Neural progenitor cell (in vitro differentiated cells): ENCODE results near the gene ITGA2B. TPM values are rescaled to one million over a fixed set of nuclear protein-coding genes. Genes with fewer than 3 reads are reported as not detected.
A peak's percentile ranks its signal among the peaks of the same experiment; 100 is the strongest.

Experiments
- DNase-seq: peaks from one replicate; pipeline ENCODE4 v3.0.0-alpha.2; 2016; ENCODE audit warnings: low spot score
- H2AFZ ChIP-seq: fragments of 200-600 bp; sonication (generic); replicated peaks from 2 replicates; pipeline ENCODE4 v1.6.1; 2016; ENCODE audit warnings: antibody characterized with exemption
- H3F3A ChIP-seq: fragments of 200-600 bp; sonication (generic); 2 replicates; pipeline ENCODE4 v1.6.1; 2016; ENCODE audit warnings: antibody characterized with exemption, low read depth
- H3K27ac ChIP-seq: fragments of 200-600 bp; sonication (generic); 2 replicates; pipeline ENCODE4 v1.5.1; 2016; ENCODE audit warnings: mild to moderate bottlenecking
- H3K27me3 ChIP-seq: fragments of 200-600 bp; sonication (generic); 2 replicates; pipeline ENCODE4 v1.6.1; 2016; ENCODE audit warnings: mild to moderate bottlenecking, moderate library complexity
- H3K36me3 ChIP-seq: fragments of 200-600 bp; sonication (generic); 2 replicates; pipeline ENCODE4 v1.5.1; 2016
- H3K4me1 ChIP-seq: fragments of 200-600 bp; sonication (generic); 2 replicates; pipeline ENCODE4 v1.6.1; 2016; ENCODE audit warnings: mixed run types
- H3K4me2 ChIP-seq: fragments of 200-600 bp; sonication (generic); 2 replicates; pipeline ENCODE4 v1.6.1; 2016
- H3K4me3 ChIP-seq: fragments of 200-600 bp; sonication (generic); 2 replicates; pipeline ENCODE4 v1.5.1; 2016
- H3K79me2 ChIP-seq: fragments of 200-600 bp; sonication (generic); 2 replicates; pipeline ENCODE4 v1.6.1; 2016; ENCODE audit warnings: low read depth
- H3K9ac ChIP-seq: fragments of 200-600 bp; sonication (generic); 2 replicates; pipeline ENCODE4 v1.6.1; 2016
- H3K9me3 ChIP-seq: fragments of 200-600 bp; sonication (generic); 2 replicates; pipeline ENCODE4 v1.5.1; 2016; ENCODE audit warnings: low read depth
- H4K20me1 ChIP-seq: fragments of 200-600 bp; sonication (generic); 2 replicates; pipeline ENCODE4 v1.6.1; 2016; ENCODE audit warnings: low read depth
- H3K27ac Mint-ChIP-seq: 3 replicates; pipeline ENCODE4 v1.8.0; 2021; ENCODE audit warnings: mixed read lengths
- H3K27me3 Mint-ChIP-seq: 2 replicates; pipeline ENCODE4 v1.8.0; 2022; ENCODE audit warnings: low read depth, mild to moderate bottlenecking, inconsistent platforms, moderate library complexity, mixed read lengths; ENCODE audit not compliant: insufficient read depth
- H3K36me3 Mint-ChIP-seq: 3 replicates; pipeline ENCODE4 v1.8.0; 2021; ENCODE audit warnings: mixed read lengths
- H3K4me1 Mint-ChIP-seq: 3 replicates; pipeline ENCODE4 v1.8.0; 2021; ENCODE audit warnings: mixed read lengths
- H3K4me3 Mint-ChIP-seq: 3 replicates; pipeline ENCODE4 v1.8.0; 2021; ENCODE audit warnings: mild to moderate bottlenecking, moderate library complexity, mixed read lengths
- H3K9me3 Mint-ChIP-seq: 3 replicates; pipeline ENCODE4 v1.8.0; 2020; ENCODE audit warnings: mixed read lengths
- CTCF ChIP-seq: fragments of 200-600 bp; sonication (generic); IDR thresholded peaks from 2 replicates; pipeline ENCODE4 v1.5.1; 2017; ENCODE audit warnings: antibody characterized with exemption, mild to moderate bottlenecking
- EZH2 ChIP-seq: fragments of 200-600 bp; sonication (generic); IDR thresholded peaks from 2 replicates; pipeline ENCODE4 v1.6.1; 2017; ENCODE audit warnings: antibody characterized with exemption, mild to moderate bottlenecking, moderate library complexity
- EZH2phosphoT487 ChIP-seq: fragments of 200-600 bp; sonication (generic); IDR thresholded peaks from 2 replicates; pipeline ENCODE4 v1.6.1; 2017; ENCODE audit warnings: antibody characterized with exemption
- total RNA-seq: library from RNA; depleted of rRNA; stranded (reverse); fragments of >200 nt; gene quantifications from 2 replicates; pipeline ENCODE4 v1.2.3, GENCODE V29; 2015; ENCODE audit warnings: low replicate concordance

Gene ITGA2B
- total RNA-seq, 1 donor from 2014 or later, result 4.7 TPM

GRCh38 chr17:44436336-44436735, 46.9 kb upstream of the ITGA2B start:
- Histone ChIP-seq H3K27me3 (no peaks in the 10 kb centered on the region), H4K20me1 (peaks cover 49% of the 10 kb centered on the region), H3K9ac (no peak overlapping the region), H3K27ac (peak overlapping the region; percentile 27), H3K9me3 (no peaks in the 10 kb centered on the region), H3K4me3 (no peak overlapping the region), H2AFZ (no peak overlapping the region), H3K4me2 (no peak overlapping the region), H3K4me1 (peaks cover 19% of the 10 kb centered on the region), H3K36me3 (peaks cover 27% of the 10 kb centered on the region), H3F3A (peaks cover 17% of the 10 kb centered on the region), H3K79me2 (peaks cover 62% of the 10 kb centered on the region)
- H3K9me3 Mint-ChIP-seq, result no peaks in the 10 kb centered on the region
- H3K4me3 Mint-ChIP-seq, result no peak overlapping the region
- peaks cover 24% of the 10 kb centered on the region for H3K36me3 Mint-ChIP-seq
- H3K27ac Mint-ChIP-seq, result no peak overlapping the region
- H3K4me1 Mint-ChIP-seq, result peaks cover 11% of the 10 kb centered on the region
- no peak for DNase-seq
- TF ChIP-seq EZH2phosphoT487 (no peak), CTCF (no peak), EZH2 (no peak)
- H3K27me3 Mint-ChIP-seq, result no peaks in the 10 kb centered on the region

- Histone ChIP-seq H3K4me3 (no peak overlapping the region), H3K9me3 (no peaks in the 10 kb centered on the region), H3K4me2 (no peak overlapping the region), H4K20me1 (peaks cover 12% of the 10 kb centered on the region), H3F3A (peaks cover 17% of the 10 kb centered on the region), H3K36me3 (peaks cover 33% of the 10 kb centered on the region), H3K27me3 (no peaks in the 10 kb centered on the region), H3K27ac (no peak overlapping the region), H3K79me2 (peaks cover 30% of the 10 kb centered on the region), H2AFZ (no peak overlapping the region), H3K4me1 (no peaks in the 10 kb centered on the region), H3K9ac (no peak overlapping the region)
- H3K4me3 Mint-ChIP-seq, result no peak overlapping the region
- H3K27ac Mint-ChIP-seq, result no peak overlapping the region
- no peaks in the 10 kb centered on the region for H3K9me3 Mint-ChIP-seq
- no peaks in the 10 kb centered on the region for H3K27me3 Mint-ChIP-seq
- no peaks in the 10 kb centered on the region for H3K4me1 Mint-ChIP-seq
- no peak for DNase-seq
- TF ChIP-seq EZH2 (no peak), CTCF (no peak), EZH2phosphoT487 (no peak)
- peaks cover 29% of the 10 kb centered on the region for H3K36me3 Mint-ChIP-seq
Measured at GRCh38 chr17:44432254-44433157, 43.1 kb upstream of the ITGA2B start.

GRCh38 chr17:44424828-44425461, 35.5 kb upstream of the ITGA2B start:
- Histone ChIP-seq H3K36me3 (peaks cover 20% of the 10 kb centered on the region), H3K27me3 (no peaks in the 10 kb centered on the region), H2AFZ (no peak overlapping the region), H3F3A (no peaks in the 10 kb centered on the region), H3K4me2 (no peak overlapping the region), H3K9ac (no peak overlapping the region), H3K4me3 (no peak overlapping the region), H3K4me1 (no peaks in the 10 kb centered on the region), H3K79me2 (no peaks in the 10 kb centered on the region), H3K27ac (no peak overlapping the region), H3K9me3 (no peaks in the 10 kb centered on the region), H4K20me1 (peaks cover 9% of the 10 kb centered on the region)
- H3K27ac Mint-ChIP-seq, result no peak overlapping the region
- DNase-seq, result no peak
- TF ChIP-seq EZH2 (no peak), CTCF (no peak), EZH2phosphoT487 (no peak)
- no peak overlapping the region for H3K4me3 Mint-ChIP-seq
- peaks cover 2% of the 10 kb centered on the region for H3K27me3 Mint-ChIP-seq
- H3K9me3 Mint-ChIP-seq, result no peaks in the 10 kb centered on the region
- H3K4me1 Mint-ChIP-seq, result no peaks in the 10 kb centered on the region
- H3K36me3 Mint-ChIP-seq, result peaks cover 16% of the 10 kb centered on the region
